Measurements from ENCODE around the gene KRTAP10-11.
"Not testable (repeated sequence)": the region's sequence is repeated elsewhere in the genome, so short reads cannot be mapped to it uniquely, and the experiment has no call there.

The KRTAP10-11 gene

GRCh38 chr21:44636209-44637017 lies 9.8 kb upstream of the KRTAP10-11 start:
- no peak overlapping the region for H3K4me3 ChIP-seq (ENCODE audit: low read depth, low read length)
- no peak for DNase-seq (ENCODE audit: low read depth)
- TF ChIP-seq CTCF (IDR thresholded peaks at IDR 0.05; ENCODE audit: low read depth, low read length, missing control alignments) = no peak

- TF ChIP-seq CTCF (IDR thresholded peaks at IDR 0.05; ENCODE audit: low read depth, low read length, missing control alignments) = no peak
- DNase-seq (ENCODE audit: low read depth) = no peak
- H3K4me3 ChIP-seq (ENCODE audit: low read depth, low read length) = no peak within 1 kb of the TSS
These were observed 9.0 kb upstream of the KRTAP10-11 start, which contains the start of gene KRTAP10-10 for GRCh38 chr21:44637018-44637850. KRTAP10-10 (plus strand) TSS chr21:44637356; CDS start chr21:44637418, 62 bp downstream.

GRCh38 chr21:44637851-44638348 lies 8.3 kb upstream of the KRTAP10-11 start:
- DNase-seq (ENCODE audit: low read depth); H3K4me3 ChIP-seq (ENCODE audit: low read depth, low read length): not testable (repeated sequence)

- DNase-seq (ENCODE audit: low read depth); H3K4me3 ChIP-seq (ENCODE audit: low read depth, low read length): not testable (repeated sequence)
These were observed 7.5 kb upstream of the KRTAP10-11 start for GRCh38 chr21:44638506-44639330.

GRCh38 chr21:44639331-44639655 lies 6.9 kb upstream of the KRTAP10-11 start:
- no peak for TF ChIP-seq CTCF (IDR thresholded peaks at IDR 0.05; ENCODE audit: low read depth, low read length, missing control alignments)
- no peak overlapping the region for H3K4me3 ChIP-seq (ENCODE audit: low read depth, low read length)
- no peak for DNase-seq (ENCODE audit: low read depth)

GRCh38 chr21:44640761-44641160 lies 5.5 kb upstream of the KRTAP10-11 start:
- no peak overlapping the region for H3K4me3 ChIP-seq (ENCODE audit: low read depth, low read length)
- no peak for TF ChIP-seq CTCF (IDR thresholded peaks at IDR 0.05; ENCODE audit: low read depth, low read length, missing control alignments)
- DNase-seq (ENCODE audit: low read depth) = no peak

- no peak overlapping the region for H3K4me3 ChIP-seq (ENCODE audit: low read depth, low read length)
- no peak for TF ChIP-seq CTCF (IDR thresholded peaks at IDR 0.05; ENCODE audit: low read depth, low read length, missing control alignments)
- no peak for DNase-seq (ENCODE audit: low read depth)
These were observed 2.4 kb upstream of the KRTAP10-11 start for GRCh38 chr21:44643741-44644310.
